GM19023 (cell line): ENCODE results near the gene DPH6.
"Not testable (repeated sequence)": the region's sequence is repeated elsewhere in the genome, so short reads cannot be mapped to it uniquely, and the experiment has no call there.

ENCODE experiments used
- ATAC-seq: cut with Tn5 transposase; IDR thresholded peaks from one replicate; pipeline ENCODE4 v1.9.1; 2021; ENCODE audit warnings: mild to moderate bottlenecking, moderate library complexity; ENCODE audit not compliant: unreplicated experiment

Gene DPH6

GRCh38 chr15:35441279-35441678, 104.7 kb downstream of the DPH6 start:
- ATAC-seq, result not testable (repeated sequence)

- ATAC-seq, result no peak
These were observed 105.7 kb downstream of the DPH6 start for GRCh38 chr15:35440265-35440664.

- no peak for ATAC-seq
These were observed 106.7 kb downstream of the DPH6 start for GRCh38 chr15:35439291-35439690.

GRCh38 chr15:35437157-35437556, 108.8 kb downstream of the DPH6 start:
- no peak for ATAC-seq

- no peak for ATAC-seq
These were observed 109.5 kb downstream of the DPH6 start for GRCh38 chr15:35436422-35436821.

GRCh38 chr15:35431281-35431680, 114.7 kb downstream of the DPH6 start:
- ATAC-seq, result no peak

- ATAC-seq, result no peak
These were observed 115.7 kb downstream of the DPH6 start for GRCh38 chr15:35430301-35430700.

GRCh38 chr15:35427496-35427895, 118.5 kb downstream of the DPH6 start:
- no peak for ATAC-seq

- no peak for ATAC-seq
These were observed 118.9 kb downstream of the DPH6 start for GRCh38 chr15:35427091-35427490.

- ATAC-seq, result no peak
These were observed 135.2 kb downstream of the DPH6 start for GRCh38 chr15:35410775-35411174.

GRCh38 chr15:35399901-35400300, 146.1 kb downstream of the DPH6 start:
- ATAC-seq, result no peak

GRCh38 chr15:35397027-35397426, 148.9 kb downstream of the DPH6 start:
- no peak for ATAC-seq

- no peak for ATAC-seq
These were observed 151.5 kb downstream of the DPH6 start for GRCh38 chr15:35394416-35394815.

GRCh38 chr15:35393398-35393797, 152.6 kb downstream of the DPH6 start:
- no peak for ATAC-seq

- not testable (repeated sequence) for ATAC-seq
These were observed 154.5 kb downstream of the DPH6 start for GRCh38 chr15:35391408-35391984.

GRCh38 chr15:35383506-35383905, 162.5 kb downstream of the DPH6 start:
- no peak for ATAC-seq

- no peak for ATAC-seq
These were observed 164.6 kb downstream of the DPH6 start for GRCh38 chr15:35381328-35381727.

GRCh38 chr15:35379972-35380371, 166.0 kb downstream of the DPH6 start:
- no peak for ATAC-seq

- not testable (repeated sequence) for ATAC-seq
These were observed 167.5 kb downstream of the DPH6 start for GRCh38 chr15:35378454-35378853.

GRCh38 chr15:35376707-35377106, 169.3 kb downstream of the DPH6 start:
- ATAC-seq, result no peak

- no peak for ATAC-seq
These were observed 171.3 kb downstream of the DPH6 start for GRCh38 chr15:35374661-35375060.

- ATAC-seq, result no peak
These were observed 183.7 kb downstream of the DPH6 start for GRCh38 chr15:35362195-35362829.

GRCh38 chr15:35358824-35359223, 187.1 kb downstream of the DPH6 start:
- ATAC-seq, result no peak
